ENCODE data around the gene EXOC1L. TPM values are rescaled to one million over a fixed set of nuclear protein-coding genes. Genes with fewer than 3 reads are reported as not detected.
A peak's percentile ranks its signal among the peaks of the same experiment; 100 is the strongest.
"Not testable (repeated sequence)": the region's sequence is repeated elsewhere in the genome, so short reads cannot be mapped to it uniquely, and the experiment has no call there.

The EXOC1L gene
- total RNA-seq, 1 experiment from 2014 or later: not detected

DNA sequence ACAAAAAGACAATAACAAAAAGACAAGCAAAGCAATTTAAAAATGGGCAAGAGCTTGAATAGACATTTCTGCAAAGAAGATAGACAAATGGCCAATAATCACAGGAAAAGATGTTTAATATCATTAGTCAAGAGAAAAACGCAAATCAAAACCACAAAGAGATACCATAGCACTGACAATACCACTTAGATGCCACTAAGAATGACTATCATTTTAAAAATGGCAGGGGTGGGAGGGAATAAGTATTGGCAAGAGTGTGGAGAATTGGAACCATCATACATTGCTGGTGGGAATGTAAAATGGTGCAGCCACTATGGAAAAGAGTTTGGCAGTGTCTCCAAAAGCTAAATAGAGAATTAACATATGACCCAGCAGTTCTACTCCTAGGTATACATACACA is 18.8 kb downstream of the EXOC1L start:
- DNase-seq (ENCODE audit: low read depth): no peak

DNA sequence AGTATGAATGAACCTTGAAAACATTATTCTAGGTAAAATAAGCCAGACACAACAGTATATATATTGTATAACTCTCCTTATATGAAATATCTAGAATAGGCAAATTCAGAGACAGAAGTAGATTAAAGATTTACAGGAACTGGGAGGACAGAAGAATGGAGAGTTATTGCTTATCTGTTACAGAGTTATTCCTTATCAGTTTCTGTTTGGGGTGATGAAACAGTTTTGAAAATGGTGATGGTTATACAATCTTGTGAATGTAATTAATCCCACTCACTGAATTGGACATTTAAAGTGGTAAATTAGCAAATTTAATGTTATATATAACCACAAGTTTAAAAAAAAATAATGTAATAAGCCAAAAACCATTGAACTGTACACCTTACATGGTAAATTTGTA is 19.4 kb downstream of the EXOC1L start:
- DNase-seq (ENCODE audit: low read depth): no peak

DNA sequence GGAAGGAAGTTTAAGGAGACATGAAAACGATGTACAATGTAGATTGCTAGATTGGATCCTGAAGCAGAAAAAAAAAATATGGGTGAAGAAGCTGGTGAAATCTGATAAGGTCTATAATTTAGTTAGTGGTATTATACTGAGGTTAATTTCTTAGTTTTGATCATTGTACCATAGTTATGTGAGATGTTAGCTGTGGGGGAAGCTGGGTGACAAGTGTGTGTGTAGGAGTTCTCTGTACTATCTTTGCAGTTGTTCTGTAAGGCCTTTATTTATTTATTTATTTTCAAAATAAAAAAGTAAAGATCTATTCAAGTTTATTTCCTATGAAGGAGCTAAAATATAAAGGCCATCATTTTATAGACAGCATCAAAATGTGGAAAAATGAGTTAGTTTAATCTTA is 21.4 kb downstream of the EXOC1L start:
- no peak for DNase-seq (ENCODE audit: low read depth)

DNA sequence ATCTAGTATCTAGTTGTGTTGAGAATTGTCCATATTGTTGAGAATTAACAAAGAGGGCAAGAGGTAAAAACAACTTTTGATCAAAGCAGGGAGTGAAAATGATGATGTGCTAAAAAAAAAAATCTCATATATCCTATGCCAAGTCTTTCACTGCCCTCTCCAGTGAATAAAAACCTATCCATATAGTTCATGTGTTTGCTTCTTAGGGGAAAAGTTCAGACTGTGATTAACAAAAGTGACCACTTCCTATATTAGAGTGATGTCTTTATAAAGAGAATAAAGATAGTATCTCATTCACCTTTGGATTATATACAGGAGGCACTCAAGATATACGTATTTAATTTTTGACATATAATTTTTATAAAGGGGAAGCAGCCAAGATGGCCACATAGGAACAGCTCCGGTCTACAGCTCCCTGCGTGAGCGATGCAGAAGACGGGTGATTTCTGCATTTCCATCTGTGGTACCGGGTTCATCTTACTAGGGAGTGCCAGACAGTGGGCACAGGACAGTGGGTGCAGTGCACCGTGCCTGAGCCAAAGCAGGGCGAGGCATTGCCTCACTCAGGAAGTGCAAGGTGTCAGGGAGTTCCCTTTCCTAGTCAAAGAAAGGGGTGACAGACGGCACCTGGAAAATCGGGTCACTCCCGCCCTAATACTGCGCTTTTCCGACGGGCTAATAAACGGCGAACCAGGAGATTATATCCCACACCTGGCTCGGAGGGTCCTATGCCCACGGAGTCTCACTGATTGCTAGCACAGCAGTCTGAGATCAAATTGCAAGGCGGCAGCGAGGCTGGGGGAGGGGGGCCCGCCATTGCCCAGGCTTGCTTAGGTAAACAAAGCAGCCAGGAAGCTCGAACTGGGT is 22.0 kb downstream of the EXOC1L start:
- DNase-seq (ENCODE audit: low read depth): not testable (repeated sequence)

DNA sequence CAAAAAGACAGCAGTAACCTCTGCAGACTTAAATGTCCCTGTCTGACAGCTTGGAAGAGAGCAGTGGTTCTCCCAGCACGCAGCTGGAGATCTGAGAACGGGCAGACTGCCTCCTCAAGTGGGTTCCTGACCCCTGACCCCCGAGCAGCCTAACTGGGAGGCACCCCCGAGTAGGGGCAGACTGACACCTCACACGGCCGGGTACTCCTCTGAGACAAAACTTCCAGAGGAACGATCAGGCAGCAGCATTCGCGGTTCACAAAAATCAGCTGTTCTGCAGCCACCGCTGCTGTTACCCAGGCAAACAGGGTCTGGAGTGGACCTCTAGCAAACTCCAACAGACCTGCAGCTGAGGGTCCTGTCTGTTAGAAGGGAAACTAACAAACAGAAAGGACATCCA is 22.7 kb downstream of the EXOC1L start:
- DNase-seq (ENCODE audit: low read depth): not testable (repeated sequence)

DNA sequence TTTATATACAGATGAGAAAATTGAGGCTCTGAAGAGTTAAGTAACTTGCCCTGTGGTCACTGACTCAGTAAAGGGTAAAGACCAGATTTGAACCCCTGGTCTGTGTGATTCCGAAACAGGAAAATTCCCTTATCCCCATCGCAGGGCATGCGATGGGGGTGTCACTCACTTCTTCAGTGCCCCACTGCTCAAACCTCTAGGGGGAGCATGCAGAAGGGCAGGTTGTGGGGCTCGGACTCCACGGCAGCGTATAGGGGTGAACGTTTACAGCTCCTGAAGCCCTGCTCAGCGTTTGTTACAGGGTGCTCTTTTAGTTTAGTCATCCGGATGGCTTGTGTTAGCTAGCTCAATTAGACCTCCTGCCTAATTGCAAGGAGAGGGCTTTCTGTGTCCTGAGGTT is 30.1 kb downstream of the EXOC1L start:
- no peak for DNase-seq (ENCODE audit: low read depth)

DNA sequence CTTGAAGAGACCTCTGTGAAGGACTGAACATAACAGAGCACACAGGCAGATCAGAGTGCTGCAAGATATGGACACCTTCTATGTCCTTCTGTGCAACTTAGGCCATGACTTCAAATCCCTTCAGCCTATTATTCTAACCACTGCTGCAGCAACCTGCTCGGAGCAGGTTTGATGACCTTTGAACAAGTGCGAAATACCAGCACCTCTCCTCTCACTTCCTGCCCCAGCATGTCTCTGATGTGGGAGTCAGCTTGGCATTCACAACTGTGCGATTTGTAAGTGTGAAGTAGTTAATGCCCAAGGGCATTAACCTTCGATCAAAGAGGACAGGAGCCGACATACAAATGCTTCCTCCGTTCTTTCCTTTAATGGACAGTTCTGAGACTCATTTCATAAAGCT is 32.3 kb downstream of the EXOC1L start:
- DNase-seq (ENCODE audit: low read depth): no peak

DNA sequence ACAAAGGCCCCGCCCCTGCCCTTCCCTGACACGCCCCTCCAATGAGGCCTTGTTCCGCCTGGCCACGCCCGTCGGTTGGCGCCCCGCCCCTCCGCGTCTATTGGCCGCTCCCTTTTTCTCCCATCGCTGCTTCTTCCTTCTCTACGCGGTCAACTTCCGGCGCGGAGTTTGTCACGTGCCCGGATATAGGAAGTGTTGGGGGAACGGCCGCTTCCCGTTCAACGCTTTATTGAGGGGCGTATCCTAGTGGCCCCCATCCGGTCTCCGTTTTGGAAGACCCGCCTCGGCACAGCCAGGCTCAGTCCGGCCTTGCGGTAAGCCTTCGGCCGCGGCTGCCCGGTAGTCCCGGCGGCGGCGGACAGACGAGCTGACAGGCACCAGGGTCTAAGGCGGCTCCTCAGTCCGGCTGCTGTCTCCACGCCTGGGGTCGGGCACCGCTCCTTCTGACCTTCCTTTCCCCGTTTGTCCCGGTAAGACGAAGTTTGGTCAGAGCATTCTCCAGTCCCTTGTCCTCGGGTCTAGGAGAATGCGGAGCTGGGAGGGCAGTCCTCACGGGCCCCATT is 34.0 kb downstream of the EXOC1L start, which contains the start of gene EXOC1:
Gene EXOC1 (plus strand): TSS at position 165 of the 563 bp plus-strand sequence. CDS start 4,676 bp downstream, outside the sequence.
- peak; percentile 94 for DNase-seq (ENCODE audit: low read depth)

DNA sequence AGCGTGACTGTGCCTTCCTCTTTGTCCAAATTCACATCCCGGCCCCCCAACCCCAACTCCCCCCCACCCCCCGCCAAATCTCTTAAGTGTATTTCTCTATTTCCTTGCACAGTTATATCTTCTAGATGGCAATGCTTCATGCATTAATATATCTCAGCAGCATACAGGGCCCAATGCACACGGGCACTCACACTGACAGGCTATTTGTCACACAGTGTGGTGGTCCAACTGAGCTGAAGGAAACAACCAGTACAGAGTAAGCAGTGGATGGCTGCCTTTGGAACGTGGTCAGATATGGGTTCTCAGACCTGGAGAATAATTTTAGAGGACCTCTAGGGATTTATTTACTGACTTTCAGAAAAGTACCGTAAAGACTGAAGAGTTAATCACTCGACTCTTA is 34.5 kb downstream of the EXOC1L start:
- DNase-seq (ENCODE audit: low read depth): no peak

DNA sequence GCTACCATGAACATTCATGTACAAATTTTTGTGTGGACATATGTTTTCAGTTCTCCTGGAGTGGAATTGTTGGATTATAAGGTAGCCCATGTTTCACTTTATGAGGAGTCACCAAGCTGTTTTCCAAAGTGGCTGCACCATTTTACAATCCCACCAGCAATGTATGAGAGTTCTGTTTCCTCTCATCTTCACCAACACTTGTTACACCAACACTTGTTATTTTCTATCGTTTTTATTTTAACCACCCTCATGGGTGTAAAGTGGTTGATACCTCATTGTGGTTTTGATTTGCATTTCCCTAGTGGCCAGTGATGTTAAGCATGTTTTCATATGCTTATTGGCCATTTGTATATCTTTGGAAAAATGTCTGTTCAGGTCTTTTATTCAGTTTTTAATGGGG is 38.0 kb downstream of the EXOC1L start:
- no peak for DNase-seq (ENCODE audit: low read depth)

DNA sequence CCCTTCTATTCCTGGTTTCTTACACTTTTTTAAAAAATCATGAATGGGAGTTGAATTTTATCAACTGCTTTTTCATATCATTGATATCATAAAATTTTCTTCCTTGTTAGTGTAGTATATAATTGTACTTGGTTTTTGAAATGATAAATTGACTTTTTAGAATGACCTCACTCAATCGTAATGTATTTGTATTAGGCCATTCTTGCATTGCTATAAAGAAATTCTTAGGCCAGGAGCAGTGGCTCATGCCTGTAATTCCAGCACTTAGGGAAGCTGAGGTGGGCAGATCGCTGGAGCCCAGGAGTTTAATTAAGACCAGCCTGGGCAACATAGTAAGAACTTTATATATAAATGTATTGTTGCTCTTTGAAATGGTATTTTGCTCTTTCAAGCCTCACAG is 40.1 kb downstream of the EXOC1L start:
- no peak for DNase-seq (ENCODE audit: low read depth)

DNA sequence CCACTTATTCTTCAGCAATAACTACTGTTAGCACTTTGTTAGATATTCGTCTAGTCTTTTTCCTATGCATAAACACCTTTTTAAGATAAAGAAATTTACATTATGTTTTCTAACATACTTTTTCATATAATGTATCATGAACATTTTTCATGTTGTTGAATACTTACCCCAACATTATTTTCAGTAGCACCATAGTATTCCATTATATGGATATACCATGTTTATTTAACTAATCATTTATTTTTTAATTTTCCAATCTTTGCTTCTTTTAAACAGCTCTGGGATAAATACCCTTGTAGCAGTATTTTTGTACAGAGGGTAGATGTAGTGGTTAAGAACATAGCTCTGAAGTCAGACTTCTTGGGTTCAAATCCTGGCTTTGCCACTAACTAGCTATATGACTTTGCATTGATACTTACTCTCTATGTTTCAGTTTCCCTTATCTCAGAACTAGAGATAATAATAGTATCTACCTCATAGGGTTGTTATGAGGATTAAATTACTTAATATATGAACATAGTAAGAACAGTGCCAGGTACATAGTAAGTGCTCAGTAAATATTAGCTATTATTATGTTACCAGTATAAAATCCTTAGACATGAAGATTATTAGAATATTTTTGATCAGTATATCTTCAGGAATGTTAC is 45.1 kb downstream of the EXOC1L start:
- no peak for DNase-seq (ENCODE audit: low read depth)

DNA sequence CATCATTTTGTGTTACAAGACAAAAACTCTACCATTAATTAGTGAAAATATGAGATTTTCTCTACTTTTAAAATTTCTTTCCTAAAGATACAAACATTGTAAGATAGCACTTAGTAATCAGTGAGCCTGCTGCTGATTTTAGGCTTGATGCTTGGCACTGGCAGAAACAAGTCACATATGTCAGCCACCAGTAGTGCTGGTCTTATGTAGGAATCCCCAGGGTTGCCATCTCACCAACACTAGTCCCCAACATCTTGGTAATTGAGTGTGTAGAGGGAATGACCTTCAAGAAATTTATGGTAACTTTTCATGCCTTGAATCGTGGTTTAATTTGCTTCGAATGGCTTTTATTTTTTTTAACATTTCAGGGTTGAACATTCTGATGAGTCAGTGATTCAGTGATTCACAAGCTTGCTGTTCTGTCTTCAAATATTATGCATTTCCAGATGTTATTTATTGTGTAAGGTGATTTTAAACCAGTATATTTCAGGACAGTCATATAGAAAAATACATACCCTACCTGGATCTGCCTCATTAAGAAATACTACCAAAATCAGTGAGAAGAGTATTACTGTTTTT is 45.7 kb downstream of the EXOC1L start:
- DNase-seq (ENCODE audit: low read depth): no peak

DNA sequence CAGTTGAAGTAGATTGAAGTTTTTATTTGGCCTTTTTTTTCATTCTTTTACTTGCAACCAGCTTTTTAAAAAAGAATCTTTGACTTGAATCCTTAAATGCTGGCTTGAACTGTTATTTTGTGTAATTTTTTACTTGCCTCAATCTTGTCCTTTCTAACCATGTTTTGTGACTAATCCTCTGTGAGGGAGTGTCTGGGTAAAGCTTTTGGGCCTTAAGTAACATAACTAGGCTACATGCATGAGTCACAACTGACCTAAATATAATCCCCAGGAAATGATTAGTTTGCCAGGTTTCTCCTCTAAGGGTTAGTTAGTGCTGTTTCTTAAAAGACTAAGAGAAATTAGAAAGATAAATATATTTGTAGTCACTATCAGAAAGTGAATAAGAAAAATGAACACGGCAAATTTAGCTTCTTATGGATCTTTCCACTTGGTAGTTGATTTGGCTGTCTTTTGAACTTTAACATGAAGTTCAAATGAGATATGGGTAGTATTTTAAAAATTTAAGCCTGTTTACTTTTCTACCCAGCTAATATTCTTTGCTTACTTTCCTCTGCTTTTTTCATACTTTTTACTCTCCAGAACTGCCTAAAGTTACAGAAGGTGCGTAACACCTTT is 46.8 kb downstream of the EXOC1L start:
- peak; percentile 69 for DNase-seq (ENCODE audit: low read depth)

DNA sequence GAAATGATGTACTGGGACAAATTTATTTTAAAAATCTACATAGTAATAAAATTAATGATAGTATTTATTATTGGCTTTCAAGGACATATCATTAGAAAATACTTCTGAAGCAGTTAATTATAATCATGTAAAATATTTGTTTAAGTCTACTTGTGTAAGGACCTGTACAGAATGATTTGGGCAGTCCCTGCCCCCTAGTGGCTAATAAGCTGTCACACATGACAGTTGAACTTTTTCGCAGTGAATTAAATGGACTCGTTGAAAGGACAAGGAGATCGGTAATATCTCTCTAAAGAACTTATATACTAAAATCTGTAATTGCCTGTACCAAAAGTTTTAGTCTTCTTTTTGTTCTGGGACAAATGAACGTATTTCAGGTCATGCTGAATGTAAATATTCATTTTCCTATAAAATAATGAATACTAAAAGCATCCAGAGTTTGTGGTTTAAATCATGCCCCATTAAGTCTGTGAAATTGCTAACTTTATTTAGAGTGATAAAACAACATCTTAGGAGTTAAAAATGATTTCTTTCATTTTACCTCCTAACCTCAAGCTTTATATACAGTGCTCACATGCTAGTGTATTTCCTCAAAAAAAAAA is 47.5 kb downstream of the EXOC1L start:
- peak; percentile 30 for DNase-seq (ENCODE audit: low read depth)

DNA sequence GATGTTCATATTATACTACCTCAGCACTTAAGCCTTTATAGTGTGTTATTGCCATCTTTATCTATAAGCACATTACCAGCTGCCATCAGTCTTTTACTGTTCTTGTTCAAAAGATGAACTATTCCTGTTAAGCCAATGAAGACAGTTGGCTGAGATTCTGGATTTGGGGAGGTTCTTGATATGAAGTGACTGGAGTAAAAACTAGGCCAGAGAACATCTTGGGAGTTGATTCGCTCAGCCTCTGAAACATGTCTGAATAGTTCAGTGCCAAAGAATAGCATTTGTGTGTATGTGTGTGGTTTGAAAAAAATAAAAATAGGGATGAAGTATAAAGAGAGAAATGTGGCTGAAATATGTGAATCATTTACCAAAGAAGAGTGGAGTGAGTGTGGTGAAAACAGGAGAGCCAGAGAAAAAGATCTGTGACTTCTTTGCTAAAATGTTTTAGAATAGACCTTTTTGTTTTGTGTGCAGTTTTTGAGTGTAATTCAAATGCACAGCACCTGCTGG is 49.0 kb downstream of the EXOC1L start:
- no peak for DNase-seq (ENCODE audit: low read depth)

DNA sequence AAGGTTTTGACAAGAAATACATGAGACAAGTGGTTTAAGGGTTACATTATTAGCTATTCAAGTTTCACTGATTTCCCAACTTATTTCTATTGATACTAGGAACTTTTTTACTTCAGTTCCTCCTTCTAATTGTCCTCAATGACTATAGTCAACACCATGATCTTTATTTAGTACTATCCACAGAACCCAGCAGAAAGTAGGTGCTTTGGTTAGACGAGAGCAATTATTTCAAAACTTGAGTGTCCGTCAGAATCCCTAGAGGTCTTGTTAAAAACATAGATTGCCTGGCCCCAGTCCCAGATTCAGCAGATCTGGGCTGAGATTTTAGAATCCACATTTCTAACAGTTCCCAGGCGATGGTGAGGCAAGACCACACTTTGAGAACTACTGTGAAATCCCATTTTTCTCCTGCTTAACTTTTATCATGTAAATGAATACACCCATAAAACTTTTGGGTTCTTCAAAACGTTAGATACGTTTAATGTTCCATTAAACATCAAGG is 51.8 kb downstream of the EXOC1L start:
- DNase-seq (ENCODE audit: low read depth): no peak

DNA sequence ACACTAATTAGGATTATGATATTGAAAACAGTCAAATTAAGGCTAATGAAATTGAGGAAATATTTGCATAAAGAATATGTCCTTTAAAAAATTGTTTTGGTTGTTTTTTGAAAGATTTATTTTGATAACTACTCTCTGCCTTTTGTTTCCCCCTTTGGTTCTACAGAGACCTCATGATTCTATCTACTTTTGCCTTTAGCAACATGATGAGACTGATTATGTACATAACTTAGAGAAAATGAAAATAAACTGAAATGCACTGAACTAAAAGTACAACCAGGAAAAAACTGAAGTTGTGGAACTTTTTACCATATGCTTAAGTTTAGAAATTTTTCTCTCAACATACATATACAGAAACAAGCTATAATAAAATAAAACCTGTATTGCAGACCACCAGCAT is 55.2 kb downstream of the EXOC1L start:
- DNase-seq (ENCODE audit: low read depth): no peak

DNA sequence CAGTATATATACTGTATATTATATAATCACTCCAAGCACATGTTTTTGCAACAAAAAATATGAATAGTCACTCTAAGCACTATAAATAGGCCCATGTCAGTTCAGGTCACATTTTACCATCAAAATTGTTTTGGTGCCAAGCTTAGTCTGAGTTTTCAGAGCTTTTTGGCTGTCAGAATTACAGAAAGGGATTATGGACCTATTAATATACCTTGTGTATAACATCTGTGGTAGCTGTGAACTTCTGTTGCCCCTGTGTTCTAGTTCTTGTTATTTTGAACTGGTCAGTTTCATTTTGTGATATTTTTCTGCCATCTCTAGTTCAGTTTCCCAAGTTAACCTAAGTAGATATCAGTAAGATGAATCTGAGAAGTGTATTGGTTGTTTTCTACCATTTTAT is 56.8 kb downstream of the EXOC1L start:
- DNase-seq (ENCODE audit: low read depth): no peak

DNA sequence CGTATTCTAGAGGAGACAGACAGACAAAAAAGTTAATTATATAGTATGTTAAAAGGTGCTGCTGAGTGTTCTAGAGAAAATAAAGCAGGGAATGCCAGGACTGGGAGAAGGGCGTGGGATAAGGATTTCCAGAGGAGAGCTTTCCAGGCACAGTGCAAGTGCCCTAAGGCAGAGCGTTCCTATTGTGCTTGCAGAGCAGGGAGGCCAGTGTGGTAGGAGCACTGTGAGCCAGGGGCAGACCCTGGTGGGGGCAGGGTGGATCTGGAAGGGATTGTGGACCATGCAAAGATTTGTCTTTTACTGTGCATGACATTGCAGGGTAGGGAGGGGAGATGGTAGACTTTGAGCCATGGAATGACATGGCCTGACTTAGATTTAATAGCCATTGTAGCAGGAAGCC is 59.6 kb downstream of the EXOC1L start:
- DNase-seq (ENCODE audit: low read depth): no peak

DNA sequence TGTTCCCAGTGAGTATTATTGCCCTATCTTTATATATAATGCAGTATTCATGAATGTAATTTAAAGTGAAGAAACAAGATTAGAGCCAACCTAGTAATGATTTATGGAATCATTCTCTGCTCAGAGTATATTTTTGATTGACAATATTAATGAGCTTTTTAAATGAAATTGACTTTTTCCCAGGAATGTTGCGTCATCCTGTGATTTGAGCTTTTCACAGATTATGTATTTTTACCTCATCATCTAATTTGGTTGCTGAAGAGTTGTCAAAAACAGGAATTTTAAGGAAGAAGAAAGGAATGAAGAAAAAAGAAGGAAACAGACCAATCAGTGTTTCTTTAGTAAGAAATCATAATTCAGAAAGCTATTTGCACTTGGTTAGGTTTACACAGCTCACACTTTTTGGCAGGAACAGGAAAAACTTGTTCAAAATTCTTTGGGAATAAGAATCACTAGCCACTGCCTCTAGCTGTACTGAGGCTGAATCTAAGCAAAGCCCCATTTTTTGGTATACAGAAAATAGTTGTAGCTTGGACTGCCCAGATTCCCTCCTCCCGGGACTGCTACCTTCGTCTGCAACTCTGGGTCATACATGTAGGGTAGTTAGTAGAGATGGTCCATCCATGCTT is 61.2 kb downstream of the EXOC1L start:
- DNase-seq (ENCODE audit: low read depth): no peak

Data from Daoy (cell line).